HAP-1 (cell line): ENCODE measurements around the gene SRF.

ENCODE experiments used
- DNase-seq, 2 experiments: peaks; one replicate each; pipeline ENCODE4 v3.0.0-alpha.2; 2016 to 2020; ENCODE audit warnings: low spot score in 2 of 2
- H3K27me3 ChIP-seq: fragments of 250-450 bp; sonication (Bioruptor Pico); 2 replicates; pipeline ENCODE4 v1.5.1; 2020; ENCODE audit warnings: low read depth, mild to moderate bottlenecking, moderate library complexity
- H3K36me3 ChIP-seq: fragments of 250-450 bp; sonication (Bioruptor Pico); replicated peaks from 2 replicates; pipeline ENCODE4 v1.5.1; 2020; ENCODE audit warnings: mild to moderate bottlenecking
- H3K4me1 ChIP-seq: fragments of 250-450 bp; sonication (Bioruptor Pico); 2 replicates; pipeline ENCODE4 v1.5.1; 2020; ENCODE audit warnings: mild to moderate bottlenecking
- H3K4me3 ChIP-seq: fragments of 250-450 bp; sonication (Bioruptor Pico); 2 replicates; pipeline ENCODE4 v1.5.1; 2020; ENCODE audit warnings: mild to moderate bottlenecking, moderate library complexity
- H3K9me3 ChIP-seq: fragments of 250-450 bp; sonication (Bioruptor Pico); 2 replicates; pipeline ENCODE4 v1.5.1; 2020; ENCODE audit warnings: mild to moderate bottlenecking, moderate library complexity
- in situ Hi-C: fragments of 300-500 bp; cut with MboI; formaldehyde crosslinking; loops from 3 replicates; pipeline ENCODE4 v1.14.3; 2020; ENCODE audit warnings: low sequenced_read_pairs, inconsistent platforms, mixed read lengths

SRF gene

DNA sequence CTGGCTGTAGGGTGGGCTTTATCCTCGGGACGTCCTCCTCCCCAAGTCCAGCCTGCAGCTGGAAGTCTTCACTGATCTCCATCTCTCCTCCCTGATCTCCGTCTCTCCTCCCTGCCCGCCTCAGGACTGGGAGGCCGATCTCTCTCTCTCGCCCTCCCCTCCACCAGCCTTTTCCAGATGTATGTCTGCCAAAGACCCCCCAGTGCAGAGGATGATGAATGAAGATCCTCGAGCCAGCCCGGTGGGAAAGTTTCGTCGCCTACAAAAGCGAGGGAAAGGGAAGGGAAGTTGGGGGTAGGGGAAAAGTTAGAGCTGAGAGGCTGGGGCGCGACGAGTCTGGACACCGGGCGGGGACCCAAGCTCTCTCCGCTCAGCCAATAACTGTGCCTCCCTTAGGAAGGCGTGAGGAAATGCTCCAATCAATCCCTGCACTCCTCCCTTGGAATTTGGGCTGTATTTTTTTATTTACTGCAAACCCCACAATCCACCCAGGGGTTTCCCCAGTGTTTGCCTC lies 595 bp upstream of the SRF start:
- Histone ChIP-seq H3K36me3 (peaks cover 9% of the 10 kb centered on the region), H3K9me3 (no peaks in the 10 kb centered on the region), H3K4me3 (peak overlapping the region; percentile 40), H3K27me3 (no peaks in the 10 kb centered on the region), H3K4me1 (peaks cover 17% of the 10 kb centered on the region)
- in situ Hi-C loops, result no loop called here
- DNase-seq, result peak; percentile 80 to 84

DNA sequence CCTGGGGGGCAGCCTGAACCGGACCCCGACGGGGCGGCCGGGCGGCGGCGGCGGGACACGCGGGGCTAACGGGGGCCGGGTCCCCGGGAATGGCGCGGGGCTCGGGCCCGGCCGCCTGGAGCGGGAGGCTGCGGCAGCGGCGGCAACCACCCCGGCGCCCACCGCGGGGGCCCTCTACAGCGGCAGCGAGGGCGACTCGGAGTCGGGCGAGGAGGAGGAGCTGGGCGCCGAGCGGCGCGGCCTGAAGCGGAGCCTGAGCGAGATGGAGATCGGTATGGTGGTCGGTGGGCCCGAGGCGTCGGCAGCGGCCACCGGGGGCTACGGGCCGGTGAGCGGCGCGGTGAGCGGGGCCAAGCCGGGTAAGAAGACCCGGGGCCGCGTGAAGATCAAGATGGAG lies 636 bp downstream of the SRF start:
- Histone ChIP-seq H3K36me3 (peaks cover 21% of the 10 kb centered on the region), H3K4me1 (peaks cover 17% of the 10 kb centered on the region), H3K9me3 (no peaks in the 10 kb centered on the region), H3K4me3 (peak overlapping the region; percentile 80), H3K27me3 (no peaks in the 10 kb centered on the region)
- DNase-seq, result peak in 1 of 2 experiments; percentile 16
- in situ Hi-C loops, result no loop called here

DNA sequence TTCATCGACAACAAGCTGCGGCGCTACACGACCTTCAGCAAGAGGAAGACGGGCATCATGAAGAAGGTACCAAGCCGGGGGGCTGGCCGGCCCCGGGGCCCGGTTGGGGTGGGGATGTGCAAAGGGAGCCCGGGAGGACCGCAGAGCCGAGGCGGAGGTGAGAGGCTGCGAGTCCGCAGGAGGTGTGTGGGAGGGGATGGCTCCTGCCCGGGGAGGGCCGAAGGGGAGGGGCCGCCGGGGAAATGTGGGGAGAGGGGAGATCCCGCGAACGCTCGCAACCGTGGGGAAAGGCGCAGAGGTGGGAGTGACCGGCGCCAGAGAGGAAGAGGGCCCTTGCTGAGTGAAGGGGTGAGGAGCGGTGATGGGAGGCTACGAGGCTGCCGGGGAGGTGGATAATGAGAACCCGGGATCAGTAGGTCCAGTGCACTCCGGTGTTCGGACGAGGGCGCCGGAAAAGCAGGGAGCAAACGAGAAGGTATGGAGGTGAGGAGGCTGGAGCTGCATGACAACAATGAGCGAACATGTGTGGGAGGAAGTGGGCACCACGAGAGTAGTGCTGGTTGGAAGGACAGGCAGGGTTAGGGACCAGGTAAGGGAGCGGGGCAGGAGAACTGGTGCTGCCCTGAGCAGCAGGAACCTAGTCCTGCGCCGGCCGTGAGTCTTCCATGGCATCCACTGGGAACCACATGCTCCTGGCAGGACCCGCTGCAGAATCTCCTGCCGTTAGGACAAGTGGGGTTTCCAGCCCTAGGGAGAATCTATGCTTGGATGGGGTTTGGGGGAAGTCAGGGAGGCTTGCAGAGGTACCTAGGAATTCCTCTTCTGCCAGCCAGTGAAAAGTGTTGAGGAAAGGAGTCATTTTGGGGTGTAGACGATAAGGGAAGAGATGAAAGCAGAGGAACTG lies 1.3 kb downstream of the SRF start:
- no peaks in the 10 kb centered on the region for H3K27me3 ChIP-seq
- peaks cover 17% of the 10 kb centered on the region for H3K4me1 ChIP-seq
- H3K36me3 ChIP-seq, result peaks cover 25% of the 10 kb centered on the region
- H3K9me3 ChIP-seq, result no peaks in the 10 kb centered on the region
- DNase-seq, result peak; percentile 29 to 63
- in situ Hi-C loops, result no loop called here
- peak overlapping the region; percentile 80 for H3K4me3 ChIP-seq

DNA sequence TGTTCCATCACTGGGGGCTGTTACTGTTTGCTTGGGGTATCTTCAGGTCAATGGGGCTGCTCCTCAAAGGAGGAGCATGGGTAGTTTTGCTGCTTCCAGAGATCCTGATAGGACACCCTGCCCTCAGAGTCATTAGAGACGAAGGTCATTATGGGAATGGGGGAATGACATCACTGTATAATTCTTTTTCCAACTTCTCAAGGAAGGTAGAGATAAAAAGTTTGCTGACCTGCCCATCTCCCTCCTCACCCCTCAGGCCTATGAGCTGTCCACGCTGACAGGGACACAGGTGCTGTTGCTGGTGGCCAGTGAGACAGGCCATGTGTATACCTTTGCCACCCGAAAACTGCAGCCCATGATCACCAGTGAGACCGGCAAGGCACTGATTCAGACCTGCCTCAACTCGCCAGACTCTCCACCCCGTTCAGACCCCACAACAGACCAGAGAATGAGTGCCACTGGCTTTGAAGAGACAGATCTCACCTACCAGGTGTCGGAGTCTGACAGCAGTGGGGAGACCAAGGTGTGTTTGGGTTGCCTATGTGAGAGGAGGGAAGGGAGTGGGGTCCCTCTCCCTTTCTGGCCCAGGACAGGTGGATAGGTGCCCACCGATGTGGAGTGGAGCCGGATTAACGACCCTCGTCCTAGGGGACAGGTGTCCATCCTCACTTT lies 2.7 kb downstream of the SRF start:
- in situ Hi-C loops, result no loop called here
- H3K9me3 ChIP-seq, result no peaks in the 10 kb centered on the region
- H3K27me3 ChIP-seq, result no peaks in the 10 kb centered on the region

DNA sequence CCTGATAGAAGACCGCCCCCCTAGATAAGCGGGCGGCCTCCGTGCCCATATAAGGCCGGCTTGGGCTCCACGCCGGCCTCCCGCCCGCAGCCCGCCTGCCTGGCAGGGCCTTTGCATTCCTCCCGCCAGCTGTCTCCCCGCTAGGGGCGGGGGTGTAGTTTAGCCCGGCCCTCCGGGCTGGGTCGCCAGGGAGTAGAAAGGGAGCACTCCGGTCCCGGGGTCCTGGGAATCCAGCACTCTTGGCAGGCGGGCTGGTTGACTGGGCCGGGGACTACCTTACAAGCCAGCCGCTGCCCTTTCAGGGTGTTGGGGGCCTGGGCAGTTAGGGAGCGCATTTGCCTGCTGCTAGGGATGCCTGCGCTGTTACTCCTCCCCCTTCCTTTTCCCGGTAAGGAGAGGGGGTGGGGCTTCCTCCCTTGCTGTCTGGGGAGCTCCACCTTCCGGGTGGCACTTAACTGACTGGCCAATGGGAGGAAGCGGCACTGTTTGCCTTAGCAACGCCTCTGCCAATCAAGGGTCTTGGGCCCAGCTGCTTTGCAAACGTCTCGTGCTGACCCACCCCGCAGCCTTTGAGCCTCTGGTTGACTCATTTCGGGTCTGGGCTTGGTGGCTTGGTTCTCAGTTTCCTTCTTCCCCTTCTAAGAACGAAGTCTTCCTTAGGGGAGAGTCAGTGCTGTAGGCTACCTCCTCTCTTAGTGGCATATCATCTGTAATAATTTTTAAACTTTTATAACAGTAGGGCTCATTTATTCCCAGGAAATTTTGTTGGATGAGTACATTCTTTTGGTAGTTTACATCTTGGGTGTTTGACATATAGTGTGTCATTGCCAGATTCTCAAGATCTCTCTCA lies 3.4 kb downstream of the SRF start:
- DNase-seq, result peak; percentile 98 to 99
- Histone ChIP-seq H3K27me3 (no peaks in the 10 kb centered on the region), H3K36me3 (peaks cover 39% of the 10 kb centered on the region), H3K9me3 (no peaks in the 10 kb centered on the region), H3K4me1 (peaks cover 17% of the 10 kb centered on the region), H3K4me3 (peak overlapping the region; percentile 80)
- in situ Hi-C loops, result no loop called here

More for the DNA sequence above, 2.7 kb downstream of the SRF start:
- peak overlapping the region; percentile 80 for H3K4me3 ChIP-seq
- peaks cover 17% of the 10 kb centered on the region for H3K4me1 ChIP-seq
- peaks cover 31% of the 10 kb centered on the region for H3K36me3 ChIP-seq
- DNase-seq, result no peak

DNA sequence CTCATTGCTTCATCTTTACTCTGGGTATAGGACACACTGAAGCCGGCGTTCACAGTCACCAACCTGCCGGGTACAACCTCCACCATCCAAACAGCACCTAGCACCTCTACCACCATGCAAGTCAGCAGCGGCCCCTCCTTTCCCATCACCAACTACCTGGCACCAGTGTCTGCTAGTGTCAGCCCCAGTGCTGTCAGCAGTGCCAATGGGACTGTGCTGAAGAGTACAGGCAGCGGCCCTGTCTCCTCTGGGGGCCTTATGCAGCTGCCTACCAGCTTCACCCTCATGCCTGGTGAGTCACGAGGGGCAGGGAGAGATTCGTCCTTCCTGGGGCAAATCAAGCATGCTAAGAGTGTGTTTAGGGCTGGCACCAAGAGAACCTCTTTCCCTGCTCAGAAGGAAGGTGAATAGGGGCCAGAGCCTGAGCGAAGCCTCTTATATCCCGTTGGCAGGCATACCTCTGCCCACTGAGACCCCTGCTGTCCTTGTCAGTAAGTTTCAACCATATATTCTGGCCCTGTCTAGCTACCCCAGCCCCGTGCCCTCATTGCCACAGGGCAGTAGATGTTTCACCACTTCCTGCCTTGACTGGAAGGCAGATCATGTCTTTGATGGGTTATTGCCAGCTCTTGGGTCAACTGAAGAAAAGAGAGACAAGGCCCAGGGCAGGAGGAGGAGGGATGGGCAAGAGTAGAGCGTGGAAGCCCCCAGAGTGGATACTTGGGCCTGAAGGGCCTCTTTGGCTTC lies 4.8 kb downstream of the SRF start:
- H3K9me3 ChIP-seq, result no peaks in the 10 kb centered on the region
- H3K4me3 ChIP-seq, result no peak overlapping the region
- no peaks in the 10 kb centered on the region for H3K27me3 ChIP-seq
- DNase-seq, result no peak
- peaks cover 41% of the 10 kb centered on the region for H3K36me3 ChIP-seq
- peaks cover 14% of the 10 kb centered on the region for H3K4me1 ChIP-seq
- in situ Hi-C loops, result no loop called here

DNA sequence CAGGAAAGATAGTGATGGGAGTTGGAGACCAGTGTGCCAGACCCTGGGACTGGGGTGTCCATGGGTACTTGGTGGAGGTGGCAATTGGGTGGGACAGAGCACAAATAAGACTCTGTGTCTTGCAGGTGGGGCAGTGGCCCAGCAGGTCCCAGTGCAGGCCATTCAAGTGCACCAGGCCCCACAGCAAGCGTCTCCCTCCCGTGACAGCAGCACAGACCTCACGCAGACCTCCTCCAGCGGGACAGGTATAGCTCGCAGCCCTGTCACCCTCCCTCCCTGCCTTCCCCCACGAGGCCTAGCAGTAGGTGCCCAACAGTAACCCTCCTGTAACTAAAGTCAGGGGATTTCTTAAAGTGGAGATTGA lies 5.3 kb downstream of the SRF start:
- DNase-seq, result no peak
- Histone ChIP-seq H3K27me3 (no peaks in the 10 kb centered on the region), H3K4me1 (peaks cover 17% of the 10 kb centered on the region), H3K9me3 (no peaks in the 10 kb centered on the region), H3K36me3 (peaks cover 41% of the 10 kb centered on the region), H3K4me3 (no peak overlapping the region)
- in situ Hi-C loops, result no loop called here

DNA sequence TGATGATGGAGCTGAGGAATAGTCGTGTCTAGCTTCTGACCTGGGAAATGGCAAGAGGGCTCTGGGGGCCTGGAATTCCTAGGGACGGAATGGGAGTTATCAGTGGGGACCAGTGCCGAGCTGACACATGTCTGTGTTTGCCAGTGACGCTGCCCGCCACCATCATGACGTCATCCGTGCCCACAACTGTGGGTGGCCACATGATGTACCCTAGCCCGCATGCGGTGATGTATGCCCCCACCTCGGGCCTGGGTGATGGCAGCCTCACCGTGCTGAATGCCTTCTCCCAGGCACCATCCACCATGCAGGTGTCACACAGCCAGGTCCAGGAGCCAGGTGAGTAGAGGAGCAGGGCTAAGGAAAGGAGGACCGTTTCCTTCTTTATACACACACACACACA lies 7.1 kb downstream of the SRF start:
- no peak overlapping the region for H3K4me3 ChIP-seq
- peaks cover 41% of the 10 kb centered on the region for H3K36me3 ChIP-seq
- peaks cover 23% of the 10 kb centered on the region for H3K4me1 ChIP-seq
- no peaks in the 10 kb centered on the region for H3K9me3 ChIP-seq
- H3K27me3 ChIP-seq, result no peaks in the 10 kb centered on the region
- no peak for DNase-seq
- in situ Hi-C loops, result no loop called here

DNA sequence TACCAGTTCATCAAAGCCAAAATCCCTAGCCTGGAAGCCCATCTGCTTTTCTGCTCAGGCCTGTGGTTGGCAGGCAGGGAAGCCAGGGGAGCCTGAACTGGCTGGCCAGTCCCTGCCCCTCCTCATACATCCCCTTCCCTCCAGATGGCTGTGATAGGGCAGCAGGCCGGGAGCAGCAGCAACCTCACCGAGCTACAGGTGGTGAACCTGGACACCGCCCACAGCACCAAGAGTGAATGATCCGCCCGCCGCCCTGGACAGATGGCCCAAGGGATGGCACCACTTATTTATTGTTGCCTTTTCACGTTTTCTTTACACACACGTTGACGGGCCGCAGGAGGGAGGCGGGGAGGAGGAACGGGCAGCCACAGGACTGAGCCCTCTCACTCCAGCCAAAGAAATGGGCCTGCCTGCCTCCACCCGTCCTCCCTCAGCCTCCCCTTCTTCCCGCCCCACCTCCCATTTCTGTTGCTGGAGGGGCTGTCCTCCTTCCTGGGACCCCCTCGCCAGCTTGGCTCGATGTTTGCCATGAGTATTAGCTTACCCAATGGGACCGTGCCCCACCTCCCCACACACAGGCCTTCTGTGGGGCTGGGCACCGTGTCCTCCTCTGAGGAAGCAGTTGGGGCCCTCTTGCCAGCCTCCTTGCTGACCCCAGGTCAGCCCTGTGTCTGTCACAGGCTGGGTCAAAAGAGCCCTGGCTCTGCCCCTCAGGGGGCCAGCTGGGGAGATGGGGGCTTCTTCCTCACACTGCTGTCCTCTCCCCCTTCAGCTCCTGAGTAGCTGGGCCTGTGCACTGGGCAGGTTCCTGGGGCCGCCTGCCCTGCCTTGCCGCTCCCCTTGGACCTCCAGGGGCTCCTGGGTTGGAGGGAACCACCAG lies 8.1 kb downstream of the SRF start:
- no peaks in the 10 kb centered on the region for H3K9me3 ChIP-seq
- no peak overlapping the region for H3K4me3 ChIP-seq
- no peak for DNase-seq
- H3K36me3 ChIP-seq, result peaks cover 41% of the 10 kb centered on the region
- in situ Hi-C loops, result no loop called here
- no peaks in the 10 kb centered on the region for H3K27me3 ChIP-seq
- H3K4me1 ChIP-seq, result peaks cover 14% of the 10 kb centered on the region

DNA sequence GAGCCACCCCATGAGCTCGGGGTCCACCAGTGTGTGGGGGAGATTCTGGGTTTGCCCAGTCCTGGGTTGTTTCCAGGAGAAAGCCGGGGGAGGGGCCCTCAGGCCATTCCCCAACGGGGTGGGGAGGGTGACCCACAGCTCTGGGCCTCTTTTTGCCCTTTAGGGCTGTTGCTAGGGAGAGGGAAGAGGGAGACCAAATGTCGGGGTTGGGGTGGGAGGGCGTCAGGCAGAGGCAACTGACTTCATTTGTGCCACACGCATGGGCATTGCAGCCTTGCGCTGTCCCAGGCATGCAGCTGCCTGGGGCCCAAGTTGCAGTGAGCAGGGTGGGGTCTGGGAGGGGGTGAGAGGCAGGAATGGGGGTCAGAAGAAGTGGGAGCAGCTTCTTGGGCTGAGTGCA lies 9.0 kb downstream of the SRF start:
- no peaks in the 10 kb centered on the region for H3K9me3 ChIP-seq
- H3K27me3 ChIP-seq, result no peaks in the 10 kb centered on the region
- DNase-seq, result no peak
- H3K36me3 ChIP-seq, result peaks cover 36% of the 10 kb centered on the region
- H3K4me3 ChIP-seq, result no peak overlapping the region
- H3K4me1 ChIP-seq, result peaks cover 9% of the 10 kb centered on the region
- in situ Hi-C loops, result no loop called here

DNA sequence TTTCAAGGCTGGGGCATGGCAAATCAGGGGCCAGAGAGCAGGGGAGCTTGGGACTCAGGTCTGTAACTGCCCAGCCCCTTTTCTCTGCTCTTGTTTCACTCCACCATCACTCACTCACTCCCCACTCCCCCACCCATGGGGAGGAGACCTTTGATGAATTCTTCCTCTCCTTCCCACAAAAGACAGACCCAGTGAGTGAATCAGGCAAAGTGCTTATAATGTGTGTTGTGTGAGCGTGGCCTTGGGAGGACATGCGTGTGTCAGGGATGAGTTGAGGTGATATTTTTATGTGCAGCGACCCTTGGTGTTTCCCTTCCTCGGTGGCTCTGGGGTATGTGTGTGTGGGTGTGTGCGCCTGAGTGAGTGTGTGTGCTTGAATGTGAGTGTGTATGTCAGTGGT lies 9.9 kb downstream of the SRF start:
- Histone ChIP-seq H3K27me3 (no peaks in the 10 kb centered on the region), H3K9me3 (no peaks in the 10 kb centered on the region), H3K36me3 (peaks cover 26% of the 10 kb centered on the region), H3K4me3 (no peak overlapping the region), H3K4me1 (peaks cover 8% of the 10 kb centered on the region)
- no peak for DNase-seq
- in situ Hi-C loops, result no loop called here

DNA sequence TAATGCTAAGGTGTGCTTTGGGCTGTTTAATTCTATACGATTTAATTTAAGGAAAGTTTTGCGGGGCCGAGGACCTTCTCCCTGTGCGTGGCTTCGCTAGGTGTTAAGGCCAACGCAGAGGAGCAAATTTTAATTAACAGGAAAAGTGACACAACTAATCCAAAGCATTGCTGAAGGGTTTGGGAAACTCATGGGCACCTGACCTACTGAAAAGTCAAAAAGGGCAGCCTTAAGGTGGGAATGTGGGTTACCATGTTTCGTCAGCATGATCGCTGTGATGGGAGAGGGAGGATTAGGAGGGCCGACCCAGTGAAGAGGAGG lies 10.5 kb downstream of the SRF start:
- in situ Hi-C loops, result no loop called here
- Histone ChIP-seq H3K4me3 (peak overlapping the region; percentile 60), H3K9me3 (no peaks in the 10 kb centered on the region), H3K27me3 (no peaks in the 10 kb centered on the region), H3K4me1 (peaks cover 8% of the 10 kb centered on the region), H3K36me3 (peaks cover 21% of the 10 kb centered on the region)
- DNase-seq, result peak in 1 of 2 experiments; percentile 20
